Endothelial cell of umbilical vein (primary cell): ENCODE results near the gene PCNT. TPM values are rescaled to one million over a fixed set of nuclear protein-coding genes. Genes with fewer than 3 reads are reported as not detected.

ENCODE experiments used
- BruUV-seq: library from RNA; stranded (reverse); fragments of 400-500 nt; replicated peaks from 2 replicates; lab custom pipeline; 2021; lab: Mats Ljungman, UMichigan
- CTCF ChIA-PET: fragments of 300-600, 350-600 bp; sonication (Branson Sonifier 250); formaldehyde crosslinking; loops from one replicate; lab custom pipeline; 2021; ENCODE audit warnings: antibody characterized with exemption, inconsistent platforms; lab: Charles Lee
- POLR2A ChIA-PET: fragments of 300-600, 350-600 bp; sonication (Branson Sonifier 250); formaldehyde crosslinking; loops from one replicate; lab custom pipeline; 2021; ENCODE audit warnings: antibody characterized with exemption, inconsistent platforms; lab: Charles Lee
- DNase-seq: peaks from one replicate; pipeline ENCODE4 v3.0.0-alpha.2; 2011; ENCODE audit warnings: low read depth, low spot score
- FAIRE-seq: peaks from 2 replicates; lab custom pipeline; 2011; peaks lifted over from hg19 to GRCh38; lab: Jason Lieb, UNC
- H2AFZ ChIP-seq: 2 replicates; pipeline ENCODE4 v1.6.0; 2012; ENCODE audit warnings: low read depth, low read length, control low read depth, inconsistent platforms
- H3K27ac ChIP-seq: 2 replicates; pipeline ENCODE4 v1.5.1; 2011; ENCODE audit warnings: low read depth, mild to moderate bottlenecking, control low read depth, low read length, moderate library complexity; ENCODE audit not compliant: insufficient read depth
- H3K27me3 ChIP-seq, 2 experiments: 2 replicates each; pipeline versions ENCODE4 v1.6.0 to v1.6.1; 2011; ENCODE audit warnings: low read length in 2 of 2, mixed read lengths in 1 of 2; ENCODE audit not compliant: control insufficient read depth in 2 of 2, insufficient read depth in 2 of 2
- H3K36me3 ChIP-seq, 2 experiments: 2 replicates in 1 of 2; 3 replicates in 1 of 2; pipeline ENCODE4 v1.5.1; 2011; ENCODE audit warnings: low read length in 2 of 2, mild to moderate bottlenecking in 1 of 2, moderate library complexity in 1 of 2; ENCODE audit not compliant: control insufficient read depth in 2 of 2, insufficient read depth in 2 of 2; ENCODE audit errors: extremely low read depth in 1 of 2
- H3K4me1 ChIP-seq: 3 replicates; pipeline ENCODE4 v1.5.1; 2011; ENCODE audit warnings: mild to moderate bottlenecking, low read length; ENCODE audit not compliant: control insufficient read depth, insufficient read depth; ENCODE audit errors: extremely low read depth
- H3K4me2 ChIP-seq: 2 replicates; pipeline ENCODE4 v1.6.1; 2011; ENCODE audit warnings: low read length, control low read depth, mixed read lengths; ENCODE audit not compliant: insufficient read depth
- H3K4me3 ChIP-seq, 3 experiments: fragments of 200-600 bp in 1 of 3; sonication (generic), shearing (Covaris generic) in 1 of 3; replicated peaks in 1 of 3; 2 replicates each; pipeline ENCODE4 v1.5.1; 2011 to 2016; ENCODE audit warnings: control low read depth in 3 of 3, low read length in 3 of 3, mild to moderate bottlenecking in 2 of 3, inconsistent platforms in 1 of 3, low read depth in 1 of 3, moderate library complexity in 1 of 3; ENCODE audit not compliant: insufficient read depth in 1 of 3
- H3K79me2 ChIP-seq: 2 replicates; pipeline ENCODE4 v1.6.0; 2012; ENCODE audit warnings: low read length, inconsistent platforms; ENCODE audit not compliant: control insufficient read depth, insufficient read depth
- H3K9ac ChIP-seq: replicated peaks from 2 replicates; pipeline ENCODE3; 2011; ENCODE audit warnings: low read length, control low read depth; ENCODE audit not compliant: insufficient read depth; ENCODE audit errors: extremely low read depth
- H3K9me1 ChIP-seq: replicated peaks from 3 replicates; pipeline ENCODE4 v1.6.0; 2011; ENCODE audit warnings: mild to moderate bottlenecking, low read length; ENCODE audit not compliant: control insufficient read depth, insufficient read depth; ENCODE audit errors: extremely low read depth
- H3K9me3 ChIP-seq: replicated peaks from 2 replicates; pipeline ENCODE4 v1.5.1; 2012; ENCODE audit warnings: low read length, inconsistent platforms; ENCODE audit not compliant: control insufficient read depth, insufficient read depth
- H4K20me1 ChIP-seq: replicated peaks from 2 replicates; pipeline ENCODE3; 2011; ENCODE audit warnings: mild to moderate bottlenecking, low read length; ENCODE audit not compliant: control insufficient read depth, insufficient read depth; ENCODE audit errors: extremely low read depth
- CTCF ChIP-seq, 2 donors: IDR thresholded peaks; 1 replicate in 1 of 2; 2 replicates in 1 of 2; pipeline ENCODE4 v1.5.1; 2011; ENCODE audit warnings: low read length in 2 of 2, mild to moderate bottlenecking in 2 of 2, moderate library complexity in 2 of 2, control low read depth in 1 of 2, inconsistent platforms in 1 of 2, low read depth in 1 of 2; ENCODE audit not compliant: insufficient read depth in 1 of 2; ENCODE audit errors: extremely low read depth in 1 of 2
- EZH2 ChIP-seq: IDR thresholded peaks from 2 replicates; pipeline ENCODE4 v1.6.1; 2012; ENCODE audit warnings: borderline replicate concordance, low read depth, mild to moderate bottlenecking, moderate library complexity, low read length, inconsistent platforms; ENCODE audit not compliant: severe bottlenecking
- FOS ChIP-seq: IDR thresholded peaks from 2 replicates; pipeline ENCODE4 v1.6.1; 2011; ENCODE audit warnings: mild to moderate bottlenecking, low read length, moderate library complexity, borderline replicate concordance; ENCODE audit not compliant: insufficient read depth
- GATA2 ChIP-seq: IDR thresholded peaks from 2 replicates; pipeline ENCODE4 v1.7.0; 2011; ENCODE audit warnings: low read depth, mild to moderate bottlenecking, moderate library complexity, mixed read lengths, low read length; ENCODE audit not compliant: insufficient read length, insufficient read depth
- JUN ChIP-seq: IDR thresholded peaks from 2 replicates; pipeline ENCODE4 v1.6.1; 2011; ENCODE audit warnings: borderline replicate concordance, low read depth; ENCODE audit not compliant: insufficient read length, insufficient read depth
- MAX ChIP-seq: IDR thresholded peaks from 2 replicates; pipeline ENCODE4 v1.6.1; 2011; ENCODE audit not compliant: insufficient read depth, insufficient read length
- MYC ChIP-seq: IDR thresholded peaks from one replicate; pipeline ENCODE4 v1.6.1; 2011; ENCODE audit warnings: mild to moderate bottlenecking, low read depth, low read length
- POLR2A ChIP-seq: IDR thresholded peaks from 2 replicates; pipeline ENCODE4 v1.6.1; 2012; ENCODE audit warnings: low read depth, mild to moderate bottlenecking, control low read depth, low read length
- POLR2AphosphoS5 ChIP-seq: IDR thresholded peaks from 2 replicates; pipeline ENCODE4 v1.6.1; 2012; ENCODE audit warnings: low read depth, mild to moderate bottlenecking, control low read depth, low read length, moderate library complexity; ENCODE audit not compliant: insufficient read depth
- dilution Hi-C: fragments of 300-500 bp; cut with MboI; formaldehyde crosslinking; loops from one replicate; pipeline ENCODE4 v1.15.0; 2019; ENCODE audit warnings: low sequenced_read_pairs; ENCODE audit not compliant: extremely low pct_ligation_motif_present
- intact Hi-C: fragments of 100-400 bp; cut with micrococcal nuclease; formaldehyde crosslinking; loops from one replicate; pipeline ENCODE4 v1.10.0; 2022
- polyA plus RNA-seq, 4 experiments: library from polyadenylated mRNA; depleted of rRNA in 3 of 4; stranded (reverse) in 3 of 4; unstranded in 1 of 4; fragments of >200 nt; gene quantifications; 2 replicates each; pipeline versions ENCODE4 v1.2.1 to v1.2.3, GENCODE V29; 2011 to 2012; ENCODE audit warnings: missing spikeins in 1 of 4
- total RNA-seq: library from RNA; stranded (reverse); gene quantifications from 2 replicates; pipeline ENCODE4 v1.2.3, GENCODE V29; 2021

Gene PCNT
- total and polyA plus RNA-seq, 2 donors (not counting 3 experiments of a cell fraction or from before 2014, with no cell fraction given): 9.6 to 49.5 TPM

DNA sequence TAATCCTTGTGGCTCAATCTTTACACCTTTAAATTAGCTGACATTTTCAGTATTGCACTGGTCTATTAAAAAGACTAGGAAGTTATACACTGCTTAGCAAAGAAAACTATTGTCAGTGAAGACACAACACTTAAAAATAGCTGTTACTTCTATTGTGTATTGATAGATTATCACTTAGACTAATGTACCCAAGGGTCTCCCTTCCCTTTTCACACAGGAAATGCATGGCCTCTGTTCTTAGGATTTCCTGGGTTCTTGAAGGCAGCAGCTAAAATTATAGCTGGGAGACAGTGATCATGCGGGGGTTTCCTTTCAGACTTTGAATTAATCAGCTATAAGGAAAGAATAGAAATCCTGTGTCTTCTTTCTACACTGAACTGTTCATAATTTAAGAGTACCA lies 147.6 kb downstream of the PCNT start:
- no peak overlapping the region for H3K4me2 ChIP-seq
- H3K36me3 ChIP-seq: peaks cover 3 to 5% of the 10 kb centered on the region in 2 experiments
- no peak overlapping the region for H3K9ac ChIP-seq
- no peaks in the 10 kb centered on the region for H3K27me3 ChIP-seq
- no peaks in the 10 kb centered on the region for H3K9me1 ChIP-seq
- TF ChIP-seq FOS (no peak), JUN (no peak)
- no peaks in the 10 kb centered on the region for H4K20me1 ChIP-seq
- intact Hi-C loops: no loop called here
- DNase-seq (no peak), FAIRE-seq (no peak)
- TSS peak; percentile 9 for BruUV-seq
- H3K9me3 ChIP-seq: no peaks in the 10 kb centered on the region
- no peak overlapping the region for H2AFZ ChIP-seq
- H3K27ac ChIP-seq: no peak overlapping the region
- peaks cover 8% of the 10 kb centered on the region for H3K4me1 ChIP-seq
- H3K4me3 ChIP-seq: no peak overlapping the region
- CTCF ChIA-PET: interaction anchor here (0.7 to 2.0 kb wide), 4 partner anchors 18 to 168 kb away, joined by 3 to 7 read pairs (median 4); no protein-coding TSS in a partner anchor
- POLR2A ChIA-PET: no interaction called here
- H3K79me2 ChIP-seq: peaks cover 31% of the 10 kb centered on the region
- dilution Hi-C loops: no loop called here

- ChIA-PET POLR2A (no interaction called here), CTCF (interaction anchor here (0.7 to 2.0 kb wide), 3 partner anchors 18 to 168 kb away, joined by 3 to 7 read pairs (median 6); no protein-coding TSS in a partner anchor)
- H3K4me2 ChIP-seq: no peak overlapping the region
- peaks cover 34% of the 10 kb centered on the region for H3K79me2 ChIP-seq
- no peak for TF ChIP-seq FOS
- TF ChIP-seq MAX: no peak
- TF ChIP-seq CTCF (IDR thresholded peaks at IDR 0.05; ENCODE audit: extremely low read depth in 1 of 2, insufficient read depth in 1 of 2, low read depth in 1 of 2, low read length in 2 of 2): no peak
- TF ChIP-seq POLR2A: no peak
- TF ChIP-seq MYC: no peak
- no peak for TF ChIP-seq JUN
- no peak for TF ChIP-seq EZH2
- TF ChIP-seq GATA2: no peak
- no peak for TF ChIP-seq POLR2AphosphoS5
- H3K9ac ChIP-seq: no peak overlapping the region
- DNase-seq: peak; percentile 71
- no peaks in the 10 kb centered on the region for H4K20me1 ChIP-seq
- peaks cover 8% of the 10 kb centered on the region for H3K4me1 ChIP-seq
- no peak overlapping the region for H3K4me3 ChIP-seq
- FAIRE-seq: peak; percentile 79
- no peak overlapping the region for H3K27ac ChIP-seq
- intact Hi-C loops (no loop called here), dilution Hi-C loops (no loop called here)
- no peaks in the 10 kb centered on the region for H3K27me3 ChIP-seq
- no peaks in the 10 kb centered on the region for H3K9me3 ChIP-seq
- no peaks in the 10 kb centered on the region for H3K9me1 ChIP-seq
- peaks cover 3 to 5% of the 10 kb centered on the region in 2 experiments for H3K36me3 ChIP-seq
- H2AFZ ChIP-seq: no peak overlapping the region
- no TSS peak for BruUV-seq
These were observed 148.3 kb downstream of the PCNT start for GRCh38 chr21:46472246-46472645.
